Neural cell (in vitro differentiated cells): Measurements from ENCODE around the gene ZZZ3.

Experiments used
- CTCF ChIP-seq: fragments of 450-650 bp; IDR thresholded peaks from 2 replicates; pipeline ENCODE4 v1.5.1; 2014; ENCODE audit warnings: antibody characterized with exemption, mild to moderate bottlenecking, moderate library complexity; ENCODE audit not compliant: poor library complexity, severe bottlenecking
- EZH2 ChIP-seq: fragments of 200-600, 300-800 bp; shearing (Covaris generic), sonication (generic); IDR thresholded peaks from 2 replicates; pipeline ENCODE4 v1.6.1; 2014; ENCODE audit warnings: antibody characterized with exemption, low read length, borderline replicate concordance, mild to moderate bottlenecking; ENCODE audit not compliant: insufficient read depth, poor library complexity, severe bottlenecking
- MXI1 ChIP-seq: fragments of 450-650 bp; conservative IDR thresholded peaks from 2 replicates; pipeline ENCODE4 v1.6.1; 2014; ENCODE audit warnings: antibody characterized with exemption, mild to moderate bottlenecking; ENCODE audit not compliant: poor library complexity, severe bottlenecking
- POLR2AphosphoS5 ChIP-seq: IDR thresholded peaks from 2 replicates; pipeline ENCODE4 v1.6.1; 2012
- RAD21 ChIP-seq: fragments of 450-650 bp; conservative IDR thresholded peaks from 2 replicates; pipeline ENCODE4 v1.6.1; 2014; ENCODE audit warnings: antibody characterized with exemption, mild to moderate bottlenecking, moderate library complexity
- SMC3 ChIP-seq: fragments of 450-650 bp; conservative IDR thresholded peaks from 2 replicates; pipeline ENCODE4 v1.6.1; 2014; ENCODE audit warnings: antibody characterized with exemption, mild to moderate bottlenecking, moderate library complexity; ENCODE audit not compliant: poor library complexity
- TAF1 ChIP-seq: IDR thresholded peaks from 2 replicates; pipeline ENCODE4 v1.6.1; 2012; ENCODE audit warnings: low read depth

DNA sequence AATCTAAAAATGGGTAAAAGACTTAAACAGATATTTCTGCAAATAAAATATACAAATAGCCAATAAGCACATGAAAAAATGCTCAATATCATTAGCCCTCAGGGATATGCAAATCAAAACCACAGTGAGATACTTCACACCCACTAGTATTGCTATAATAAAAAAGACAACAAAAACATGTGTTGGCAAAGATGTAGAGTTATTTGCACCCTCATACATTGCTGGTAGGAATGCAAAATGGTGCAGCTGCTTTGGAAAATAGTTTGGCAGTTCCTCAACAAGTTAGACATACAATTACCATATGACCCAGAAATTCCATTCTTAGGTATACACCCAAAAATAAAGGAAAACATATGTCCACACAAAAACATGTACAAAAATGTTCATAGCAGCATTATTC lies 30.2 kb downstream of the ZZZ3 start:
- TF ChIP-seq SMC3, result no peak
- TF ChIP-seq CTCF, result no peak
- TF ChIP-seq EZH2, result no peak
- TF ChIP-seq POLR2AphosphoS5, result no peak
- TF ChIP-seq TAF1, result no peak
- no peak for TF ChIP-seq MXI1
- no peak for TF ChIP-seq RAD21
